ENCODE results near the gene CADPS2.

- no peak for TF ChIP-seq TAF1 (IDR thresholded peaks at IDR 0.05; ENCODE audit: low read depth)
- TF ChIP-seq YY1 (IDR thresholded peaks at IDR 0.05; ENCODE audit: low read depth), result no peak
- no peak for TF ChIP-seq REST (IDR thresholded peaks at IDR 0.05; ENCODE audit: low read depth)
- TF ChIP-seq RAD21 (IDR thresholded peaks at IDR 0.05; ENCODE audit: low read depth), result no peak
- no peak for TF ChIP-seq EGR1 (IDR thresholded peaks at IDR 0.05)
- TF ChIP-seq CREB1 (IDR thresholded peaks at IDR 0.05; ENCODE audit: low read depth), result no peak
Observed at GRCh38 chr7:122887848-122888247, 1.6 kb upstream of the CADPS2 start.
